Cerebellar cortex (tissue), 1 donor: ENCODE results near the gene CACNA1C.
"Not testable (repeated sequence)": the region's sequence is repeated elsewhere in the genome, so short reads cannot be mapped to it uniquely, and the experiment has no call there.

Source experiments
- DNase-seq: peaks from one replicate; pipeline ENCODE4 v3.0.0-alpha.2; 2015; ENCODE audit warnings: low spot score

Gene CACNA1C

GRCh38 chr12:2234646-2235350 lies 182.0 kb downstream of the CACNA1C start:
- no peak for DNase-seq

GRCh38 chr12:2236506-2237294 lies 183.9 kb downstream of the CACNA1C start:
- no peak for DNase-seq

DNA sequence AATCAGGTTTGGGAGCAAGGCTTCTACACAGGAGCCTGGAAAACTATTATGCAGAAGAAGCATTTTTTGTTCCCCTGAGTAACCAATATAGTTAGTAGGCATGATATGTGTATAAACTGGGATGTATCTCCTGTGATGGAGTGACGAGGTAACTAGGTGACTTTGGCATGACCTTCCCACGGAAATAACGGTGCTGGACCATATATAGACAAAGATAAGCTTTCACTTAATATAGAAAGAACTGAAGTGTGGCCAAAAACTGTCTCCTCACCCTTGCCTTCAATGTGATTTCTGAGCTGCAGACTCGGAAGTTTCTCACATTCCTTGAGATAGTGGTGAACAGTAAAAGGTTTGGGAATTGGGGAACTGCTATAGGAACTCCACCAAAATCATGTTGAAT lies 185.3 kb downstream of the CACNA1C start:
- DNase-seq, result no peak

GRCh38 chr12:2239381-2239871 lies 186.6 kb downstream of the CACNA1C start:
- DNase-seq, result peak; percentile 95

GRCh38 chr12:2240390-2240789 lies 187.6 kb downstream of the CACNA1C start:
- no peak for DNase-seq

- DNase-seq, result no peak
Observed at GRCh38 chr12:2240984-2241383, 188.2 kb downstream of the CACNA1C start.

- peak; percentile 69 for DNase-seq
Observed at GRCh38 chr12:2242216-2242615, 189.4 kb downstream of the CACNA1C start.

DNA sequence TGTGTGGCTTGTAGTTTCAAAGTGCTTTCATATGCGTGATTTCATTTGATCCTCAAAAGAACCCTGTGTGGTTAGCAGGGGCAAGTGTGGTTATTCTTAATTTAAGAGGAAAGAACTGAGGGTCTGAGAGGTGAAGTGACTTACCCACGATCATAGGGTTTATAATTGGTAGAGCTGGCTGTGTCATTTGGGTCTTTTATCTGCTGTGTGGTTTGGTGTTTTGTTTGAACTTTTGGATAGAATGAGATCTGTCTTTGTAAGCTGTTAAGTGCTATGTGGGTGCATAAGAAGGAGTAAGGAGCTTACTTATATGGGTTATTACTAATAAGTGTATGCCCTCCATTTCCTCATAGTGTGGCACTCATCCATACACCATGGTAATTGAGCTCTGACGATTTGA lies 190.0 kb downstream of the CACNA1C start:
- DNase-seq, result no peak

DNA sequence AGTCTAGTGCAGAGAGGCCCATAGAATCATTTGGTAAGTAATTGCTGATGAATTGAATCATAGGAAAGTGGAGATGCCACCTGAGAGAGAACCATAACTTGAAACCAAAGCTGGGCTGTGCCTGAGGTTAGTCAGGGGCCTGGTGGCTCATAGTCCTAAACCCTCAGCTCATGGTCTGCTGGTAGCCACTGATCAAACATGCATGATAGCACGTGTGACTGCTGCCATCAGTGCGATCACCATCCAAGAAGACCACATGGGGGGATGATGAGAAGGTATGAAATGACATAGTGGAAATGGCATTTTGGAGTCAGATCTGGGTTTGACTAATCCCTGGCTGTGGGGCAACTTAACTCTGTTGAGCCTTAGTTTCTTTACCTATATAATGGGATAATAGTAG lies 190.5 kb downstream of the CACNA1C start:
- DNase-seq, result no peak

- no peak for DNase-seq
Observed at GRCh38 chr12:2244013-2244861, 191.4 kb downstream of the CACNA1C start.

GRCh38 chr12:2246358-2246757 lies 193.6 kb downstream of the CACNA1C start:
- no peak for DNase-seq

- no peak for DNase-seq
Observed at GRCh38 chr12:2247120-2247519, 194.3 kb downstream of the CACNA1C start.

- no peak for DNase-seq
Observed at GRCh38 chr12:2247596-2247995, 194.8 kb downstream of the CACNA1C start.

- DNase-seq, result no peak
Observed at GRCh38 chr12:2248087-2248900, 195.5 kb downstream of the CACNA1C start.

GRCh38 chr12:2248901-2249381 lies 196.2 kb downstream of the CACNA1C start:
- DNase-seq, result no peak

DNA sequence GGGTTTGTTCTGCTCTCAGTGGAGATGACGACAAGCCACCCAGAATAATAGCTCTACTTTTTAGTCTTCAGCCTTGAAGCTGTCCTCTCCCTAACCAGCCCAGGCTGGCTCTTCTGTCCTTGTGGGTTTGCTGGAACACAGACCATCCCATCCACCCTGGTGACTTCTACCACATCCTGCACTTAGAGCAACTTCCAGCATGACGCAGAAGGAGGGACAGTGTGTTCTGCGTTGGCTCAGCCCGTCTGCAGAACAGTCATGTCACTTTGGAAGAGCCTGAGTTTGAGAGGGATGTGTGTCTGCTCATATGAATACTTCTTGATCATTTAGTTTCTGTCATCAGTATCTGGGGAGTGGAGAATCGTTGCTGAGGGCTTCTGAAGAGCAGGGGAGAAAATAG lies 198.0 kb downstream of the CACNA1C start:
- DNase-seq, result no peak

DNA sequence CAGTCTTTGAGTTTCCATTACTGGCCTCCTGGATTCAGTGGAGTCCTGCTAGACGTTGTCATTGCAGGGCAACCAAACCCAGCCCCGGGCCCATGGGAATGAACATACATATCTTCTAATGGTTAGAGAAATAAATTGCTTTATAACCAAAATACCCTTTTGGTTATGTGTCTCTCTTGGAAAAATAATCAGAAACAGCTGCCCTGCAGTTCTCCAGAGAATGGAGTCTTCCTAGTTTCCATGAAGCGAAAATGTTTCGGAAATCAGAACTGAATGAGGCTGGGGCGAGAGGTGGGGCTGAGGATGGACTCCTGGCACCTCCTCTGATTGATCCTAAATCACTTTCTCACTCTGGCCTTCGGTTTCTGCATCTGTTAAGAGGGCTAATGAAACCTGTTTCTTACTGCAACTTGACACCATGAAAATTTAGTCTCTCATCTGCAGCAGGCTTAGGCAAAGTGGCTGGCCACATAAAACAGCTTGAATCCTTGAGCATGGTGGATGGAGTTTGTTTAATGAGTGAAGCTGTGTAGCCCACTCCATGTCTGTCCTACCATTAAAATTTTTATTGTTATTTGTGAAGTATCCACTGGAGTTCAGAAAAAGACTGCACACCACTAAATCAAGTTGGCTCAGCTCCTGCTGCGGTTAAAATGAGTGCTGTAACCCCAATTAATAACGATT lies 198.9 kb downstream of the CACNA1C start:
- no peak for DNase-seq

DNA sequence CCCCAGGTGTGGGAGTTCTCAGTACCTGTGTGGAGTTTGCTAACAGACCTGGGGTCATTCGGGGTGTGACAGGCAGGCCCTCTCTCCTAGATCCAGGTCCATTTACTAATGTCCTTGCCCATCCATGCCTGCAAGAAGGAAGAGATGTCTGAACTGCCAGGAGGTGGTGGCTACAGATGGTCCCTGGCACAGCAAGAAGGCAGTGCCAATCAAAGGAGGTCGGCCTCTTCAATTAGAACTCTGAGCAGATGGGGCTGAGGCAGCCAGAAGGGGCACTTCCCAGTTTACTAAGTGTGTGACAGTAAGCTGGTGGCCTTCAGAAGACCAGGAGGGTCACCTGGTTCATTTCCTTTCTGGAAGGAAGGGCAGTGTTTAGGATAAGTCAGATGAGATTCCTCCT lies 202.5 kb downstream of the CACNA1C start:
- DNase-seq, result peak; percentile 75

DNA sequence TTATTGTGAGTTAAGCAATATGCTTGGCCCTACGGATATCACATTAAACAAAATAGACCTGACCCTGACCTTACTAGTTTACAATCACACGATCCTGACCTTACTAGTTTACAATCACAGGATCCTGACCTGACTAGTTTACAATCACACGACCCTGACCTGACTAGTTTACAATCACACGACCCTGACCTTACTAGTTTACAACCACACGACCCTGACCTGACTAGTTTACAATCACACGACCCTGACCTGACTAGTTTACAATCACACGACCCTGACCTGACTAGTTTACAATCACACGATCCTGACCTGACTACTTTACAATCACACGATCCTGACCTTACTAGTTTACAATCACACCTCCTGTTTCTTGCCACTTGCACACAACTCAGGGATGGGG lies 202.9 kb downstream of the CACNA1C start:
- DNase-seq, result not testable (repeated sequence)

DNA sequence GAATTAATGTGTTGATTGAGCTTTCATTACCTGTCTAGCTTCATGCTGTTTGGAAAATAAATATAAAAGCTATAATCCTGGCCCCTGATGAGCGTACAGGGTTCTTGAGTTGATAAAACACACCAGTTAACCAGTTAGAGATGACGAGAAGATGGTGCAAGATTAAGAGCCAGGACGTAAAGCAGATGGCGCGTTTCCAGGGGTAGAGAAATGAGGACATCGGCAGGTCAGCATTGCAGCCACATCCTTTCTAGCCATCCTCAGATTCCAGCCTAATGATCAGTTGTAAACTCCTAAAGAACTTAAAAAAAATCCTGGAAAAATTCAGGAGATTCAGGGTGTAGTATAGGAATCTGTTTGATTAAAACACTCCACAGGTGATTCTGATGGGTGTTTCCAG lies 203.7 kb downstream of the CACNA1C start:
- DNase-seq, result no peak

GRCh38 chr12:2256915-2257314 lies 204.1 kb downstream of the CACNA1C start:
- no peak for DNase-seq
